Activated CD8-positive, alpha-beta memory T cell treated with anti-CD3 and anti-CD28 coated beads for 1 hour (primary cell): Measurements from ENCODE around the gene NSF.
"Not testable (repeated sequence)": the region's sequence is repeated elsewhere in the genome, so short reads cannot be mapped to it uniquely, and the experiment has no call there.

Experiments
- DNase-seq, 2 donors: peaks; one replicate each; pipeline ENCODE4 v3.0.0-alpha.2; 2020; ENCODE audit warnings: low read depth in 1 of 2; ENCODE audit errors: extremely low read depth in 1 of 2

NSF gene

DNA sequence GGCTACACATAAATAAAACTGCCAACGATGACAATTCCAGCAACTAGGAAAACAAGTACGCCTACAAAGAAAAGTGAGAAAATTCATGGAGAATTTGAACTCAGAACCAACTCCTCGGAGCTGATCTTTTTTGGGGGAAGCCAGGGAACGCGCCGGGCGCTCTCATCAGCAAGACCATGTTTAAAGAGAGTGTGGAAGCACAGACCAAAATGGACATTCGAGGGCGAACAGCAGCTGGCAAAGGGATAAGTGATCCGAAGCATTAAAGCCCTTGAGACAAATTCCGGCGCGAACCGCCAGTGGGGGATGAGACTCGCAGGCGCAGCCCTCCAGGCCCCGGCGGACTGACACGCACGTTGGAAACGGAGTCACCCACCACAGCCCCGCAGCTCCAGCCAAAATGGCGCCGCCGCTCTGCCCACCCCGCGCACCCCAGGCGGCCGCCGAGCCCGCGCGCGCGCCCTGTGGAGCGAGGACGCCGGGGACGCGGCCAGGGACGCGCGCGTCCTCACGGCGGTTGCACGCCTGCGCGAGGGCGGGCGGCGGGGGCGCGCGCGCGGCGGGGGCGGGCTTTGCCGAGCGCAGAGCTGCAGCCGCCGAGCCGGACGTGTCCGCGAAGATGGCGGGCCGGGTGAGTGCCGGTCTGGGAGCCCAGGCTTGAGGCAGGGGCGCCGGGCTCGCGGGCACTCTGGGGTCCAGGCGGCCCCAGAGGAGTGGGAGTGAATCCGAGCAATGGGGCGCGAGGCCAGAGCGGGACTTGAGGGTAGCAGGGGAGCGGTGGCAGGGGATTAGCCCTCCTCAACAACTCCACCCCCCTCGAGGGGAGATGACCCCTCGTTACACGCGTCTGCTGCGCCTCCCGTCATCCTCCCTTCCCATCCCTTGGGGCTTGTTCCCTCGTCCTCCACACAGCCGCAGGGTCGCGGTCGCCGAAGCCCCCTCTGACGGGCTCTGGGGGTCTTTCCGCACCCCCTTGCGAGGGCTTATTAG lies at the start of gene NSF:
NSF (plus strand) TSS at position 513 of the 990 bp plus-strand sequence; CDS start at position 620, 107 bp downstream.
- not testable (repeated sequence) for DNase-seq

DNA sequence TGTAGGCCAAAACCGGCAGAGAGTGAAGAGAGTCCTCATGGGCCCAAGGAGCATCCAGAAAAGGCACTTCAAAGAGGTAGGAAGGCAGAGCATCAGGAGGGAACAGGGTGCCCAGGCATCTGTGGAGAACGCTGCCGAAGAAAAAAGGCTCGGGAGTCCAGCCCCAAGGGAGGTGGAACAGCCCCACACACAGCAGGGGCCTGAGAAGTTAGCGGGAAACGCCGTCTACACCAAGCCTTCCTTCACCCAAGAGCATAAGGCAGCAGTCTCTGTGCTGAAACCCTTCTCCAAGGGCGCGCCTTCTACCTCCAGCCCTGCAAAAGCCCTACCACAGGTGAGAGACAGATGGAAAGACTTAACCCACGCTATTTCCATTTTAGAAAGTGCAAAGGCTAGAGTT lies 41.9 kb upstream of the NSF start:
- not testable (repeated sequence) for DNase-seq

DNA sequence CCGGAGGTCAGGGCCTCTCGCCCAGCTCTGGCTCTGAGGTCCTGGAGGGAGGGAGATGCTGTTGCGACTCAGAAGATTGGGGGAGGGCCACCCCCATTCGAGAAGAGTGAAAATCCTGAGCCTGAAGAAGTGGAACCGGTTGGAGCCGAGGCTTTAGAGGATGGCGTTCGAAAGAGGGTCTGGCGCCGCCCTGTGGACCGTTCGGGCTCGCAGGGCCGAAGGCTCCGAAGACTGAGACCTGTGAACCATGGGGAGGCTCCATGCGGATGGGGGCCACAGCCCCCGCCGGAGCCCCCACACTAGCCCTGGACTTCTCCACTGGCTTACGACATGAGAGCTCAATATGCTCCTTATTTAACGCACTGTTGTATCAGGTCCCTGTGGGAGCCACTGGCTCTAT lies 31.3 kb upstream of the NSF start:
- not testable (repeated sequence) for DNase-seq

DNA sequence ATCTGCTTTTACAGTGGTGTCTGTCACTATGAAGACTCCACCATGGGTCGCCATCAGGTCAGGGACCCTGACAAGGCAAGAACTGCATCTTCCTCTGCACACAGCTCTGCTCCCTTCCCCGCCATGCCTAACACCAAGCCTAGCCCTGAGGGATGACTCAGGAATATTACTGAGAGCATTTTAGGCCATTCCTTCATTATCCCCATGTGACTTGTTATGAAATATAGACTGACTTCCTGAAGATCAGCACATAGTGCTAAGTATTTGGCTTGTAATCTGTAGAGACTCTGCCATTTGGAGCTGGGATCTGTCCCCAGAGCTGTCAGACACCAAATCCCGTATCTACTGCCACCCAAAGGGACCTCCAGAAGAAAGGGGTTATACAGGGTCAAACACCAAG lies 30.4 kb upstream of the NSF start:
- DNase-seq, result not testable (repeated sequence)

DNA sequence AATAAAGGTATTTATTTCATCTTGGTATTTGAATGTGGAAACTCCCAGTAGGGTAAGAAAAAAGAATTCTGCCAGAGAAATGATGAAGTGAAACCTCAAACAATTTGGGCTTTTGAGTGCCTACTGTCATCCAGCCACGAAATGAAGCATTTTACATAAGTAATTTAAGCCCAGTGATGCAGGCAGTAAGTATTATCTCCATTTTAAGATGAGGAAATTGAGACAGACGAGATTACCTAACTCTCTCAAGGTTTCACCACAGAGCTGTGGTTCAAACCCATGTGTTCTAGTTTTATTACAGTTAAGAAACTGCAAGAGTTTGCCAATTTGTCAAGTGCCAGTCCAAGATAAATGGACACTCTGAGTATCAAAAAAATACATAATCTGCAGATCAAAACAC lies 24.2 kb upstream of the NSF start:
- DNase-seq, result not testable (repeated sequence)

DNA sequence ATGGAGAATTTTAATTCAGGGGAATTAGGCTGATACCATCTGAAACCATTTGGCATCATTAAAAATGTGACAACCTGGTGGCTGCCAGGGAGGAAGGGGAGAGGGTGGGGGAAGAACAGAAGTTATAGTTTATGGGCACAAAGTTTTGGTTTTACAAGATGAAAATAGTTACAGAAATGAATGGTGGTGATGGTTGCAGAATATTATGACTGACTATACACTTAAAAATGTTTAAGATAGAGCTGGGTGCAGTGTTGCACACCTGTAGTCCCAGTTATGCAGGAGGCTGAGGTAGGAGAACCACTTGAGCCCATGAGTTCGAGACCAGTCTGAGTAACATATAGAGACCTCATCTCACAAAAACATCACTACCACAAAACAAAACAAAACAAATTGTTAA lies 23.5 kb upstream of the NSF start:
- DNase-seq, result not testable (repeated sequence)

DNA sequence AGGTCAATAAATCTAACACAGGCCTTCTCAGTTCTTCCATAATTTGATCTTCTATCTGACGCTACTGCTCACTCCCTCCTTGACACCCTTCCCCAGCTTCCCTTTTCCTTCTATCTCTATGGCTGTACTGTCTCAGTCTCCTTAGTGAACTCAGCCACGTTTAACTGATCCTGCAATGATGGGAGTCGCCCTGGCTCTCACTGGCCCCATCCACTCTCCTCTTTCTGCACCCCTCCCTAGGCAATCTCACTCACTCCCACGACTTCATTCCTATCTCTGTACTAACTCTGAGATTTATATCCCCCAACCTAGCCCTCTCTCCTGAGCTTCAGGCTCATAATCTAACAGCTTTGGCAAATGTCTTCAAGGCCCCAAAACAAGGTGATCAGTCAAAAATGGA lies 18.7 kb upstream of the NSF start:
- DNase-seq, result not testable (repeated sequence)

DNA sequence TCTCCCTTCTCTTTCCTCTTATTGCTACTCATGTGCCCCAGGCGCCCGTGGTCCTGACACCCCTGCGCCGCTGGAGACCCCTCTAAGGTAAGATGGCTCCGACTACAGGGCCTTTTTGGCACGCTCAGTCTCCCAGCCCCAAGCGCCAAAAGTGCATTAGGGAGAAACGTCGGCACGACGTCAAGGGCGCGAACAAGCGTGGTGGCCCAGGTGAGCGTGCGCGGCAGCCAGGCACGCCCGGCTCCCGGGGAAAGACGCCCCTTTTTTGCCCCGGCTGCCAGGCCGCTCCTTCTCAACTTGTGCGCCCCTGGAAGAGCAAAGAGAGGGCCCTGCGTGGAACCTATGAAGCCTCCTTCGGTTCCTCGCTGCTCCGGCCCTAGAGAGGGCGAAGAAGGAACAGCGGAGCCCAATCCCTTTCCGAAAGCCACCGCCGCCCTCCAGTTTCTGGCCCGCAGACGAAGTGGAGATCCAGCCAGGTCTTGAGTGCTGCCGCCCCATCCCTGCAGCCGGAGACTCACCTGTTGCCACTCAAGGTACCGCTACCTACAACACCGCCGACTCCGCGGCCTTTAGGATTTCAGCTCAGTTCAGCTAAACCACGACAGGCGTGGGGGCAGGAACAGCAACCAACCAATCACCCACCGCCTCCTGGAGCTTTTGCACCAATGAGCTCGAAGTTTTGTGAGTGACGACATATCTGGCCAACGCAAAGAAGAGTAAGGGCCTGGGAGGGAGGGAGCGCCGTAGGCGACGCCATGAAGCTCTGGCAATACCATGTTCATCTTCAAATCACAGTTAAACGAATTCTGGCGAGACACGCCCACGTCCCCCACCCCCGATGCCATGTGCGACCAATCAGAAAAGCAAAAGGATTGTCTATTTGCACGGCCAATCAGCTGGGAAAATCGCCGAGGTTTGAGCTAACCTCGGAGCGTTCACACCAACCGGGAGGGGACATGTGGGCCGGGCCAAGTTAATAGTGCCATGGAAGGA lies 11.1 kb upstream of the NSF start, which contains the start of gene ARL17A:
ARL17A (minus strand) TSS at position 609 of the 993 bp plus-strand sequence. CDS start 3,369 bp downstream, outside the sequence.
- DNase-seq, result peak; percentile 29 to 51

DNA sequence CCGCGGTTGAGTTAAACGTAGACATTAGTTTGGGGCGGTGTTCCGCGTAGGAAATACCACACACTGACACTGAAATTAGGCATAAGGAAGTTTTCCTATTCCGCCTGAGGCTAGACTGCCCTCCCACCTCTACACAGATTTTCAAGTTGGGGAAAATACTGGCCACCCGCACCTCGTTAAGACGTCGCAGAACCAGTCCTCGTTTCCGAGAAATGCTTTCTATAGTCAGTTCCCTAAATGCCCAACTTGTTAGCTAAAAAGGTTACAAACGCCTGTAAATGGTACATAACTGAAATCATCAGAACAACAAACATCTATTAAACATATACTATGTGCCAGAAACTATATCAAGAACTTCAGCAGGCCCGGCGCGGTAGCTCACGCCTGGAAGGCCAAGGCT lies 10.4 kb upstream of the NSF start:
- DNase-seq, result not testable (repeated sequence)

DNA sequence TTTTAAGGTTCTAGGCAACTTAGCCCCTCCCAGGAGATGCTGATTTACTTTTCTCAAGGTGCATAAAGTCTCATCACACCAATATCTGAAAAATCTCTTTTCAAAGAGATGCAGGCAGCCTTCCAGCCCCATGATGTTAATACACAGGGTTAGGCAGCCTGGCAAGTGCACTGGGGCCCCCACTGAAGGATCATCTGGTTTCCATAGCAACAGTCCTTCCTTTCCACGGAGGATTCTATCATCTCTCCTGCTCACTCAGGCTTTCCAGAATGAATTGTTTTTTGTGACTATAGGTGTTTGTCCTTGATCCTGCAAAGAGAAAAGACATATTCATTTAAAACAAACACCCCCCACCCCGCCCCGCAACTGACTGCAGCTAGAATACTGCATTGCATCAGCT lies 5.0 kb upstream of the NSF start:
- DNase-seq, result not testable (repeated sequence)

DNA sequence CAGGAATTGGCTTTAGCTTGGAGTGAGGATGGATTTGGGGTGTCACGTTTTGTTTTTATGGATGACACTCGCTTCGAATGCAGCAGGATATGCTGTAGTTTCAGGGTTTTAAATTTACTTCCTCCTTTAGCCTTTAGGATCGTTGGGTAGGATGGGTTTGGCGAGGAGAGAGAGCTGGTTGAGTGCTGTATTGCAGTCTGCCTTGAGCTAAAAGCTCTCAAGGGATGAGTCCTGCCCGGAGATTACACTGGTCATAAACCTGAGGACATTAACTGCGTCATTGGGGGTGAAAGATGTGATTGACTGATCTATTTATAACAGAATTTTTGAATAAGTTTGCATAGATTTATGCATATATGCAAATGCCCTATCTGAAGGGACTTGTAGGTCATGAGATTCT lies 863 bp downstream of the NSF start:
- not testable (repeated sequence) for DNase-seq

DNA sequence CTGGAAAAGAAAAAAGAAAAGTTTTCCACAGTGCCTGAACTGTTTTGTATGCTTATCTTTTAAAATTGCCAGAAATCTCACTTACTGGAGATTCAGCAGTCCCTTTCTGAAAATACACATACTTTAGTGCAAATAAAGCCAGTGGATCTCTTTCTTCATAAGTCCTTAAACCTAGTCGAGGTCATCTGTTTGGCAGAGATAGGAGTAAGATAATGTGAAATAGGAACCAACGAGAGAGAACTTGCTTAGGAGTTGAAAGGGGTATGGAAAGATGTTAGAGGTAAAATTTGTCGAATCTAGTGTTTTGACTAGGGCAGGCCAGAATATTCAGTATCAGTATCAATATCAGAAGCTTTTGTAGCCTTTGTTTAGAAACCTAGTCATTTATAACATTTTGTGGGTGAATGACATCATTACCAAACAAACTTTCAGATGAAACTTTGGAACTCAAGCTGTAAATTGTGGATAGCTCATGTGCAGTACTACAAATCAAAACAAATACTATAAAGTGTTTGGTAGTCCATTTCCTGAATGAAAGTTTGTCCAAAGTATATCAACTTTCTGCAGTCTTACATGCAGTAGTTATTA lies 8.0 kb downstream of the NSF start:
- DNase-seq, result not testable (repeated sequence)

DNA sequence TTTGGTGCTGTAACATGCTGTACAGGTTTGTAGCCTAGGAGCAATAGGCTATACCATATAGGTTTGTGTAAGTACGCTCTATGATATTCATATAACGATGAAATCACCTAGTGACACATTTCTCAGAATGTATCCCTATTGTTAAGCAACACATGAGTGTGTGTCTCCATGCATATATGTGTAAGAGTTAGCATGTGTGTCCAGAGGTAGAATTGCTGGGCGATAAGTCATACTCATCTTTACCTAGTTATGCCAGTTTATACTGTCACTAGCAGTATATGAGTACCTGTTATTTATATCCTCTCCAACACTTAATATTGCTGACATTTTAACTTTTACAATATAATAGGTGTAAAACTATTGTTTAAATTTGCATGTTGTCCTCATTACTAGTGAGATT lies 10.3 kb downstream of the NSF start:
- DNase-seq, result not testable (repeated sequence)

DNA sequence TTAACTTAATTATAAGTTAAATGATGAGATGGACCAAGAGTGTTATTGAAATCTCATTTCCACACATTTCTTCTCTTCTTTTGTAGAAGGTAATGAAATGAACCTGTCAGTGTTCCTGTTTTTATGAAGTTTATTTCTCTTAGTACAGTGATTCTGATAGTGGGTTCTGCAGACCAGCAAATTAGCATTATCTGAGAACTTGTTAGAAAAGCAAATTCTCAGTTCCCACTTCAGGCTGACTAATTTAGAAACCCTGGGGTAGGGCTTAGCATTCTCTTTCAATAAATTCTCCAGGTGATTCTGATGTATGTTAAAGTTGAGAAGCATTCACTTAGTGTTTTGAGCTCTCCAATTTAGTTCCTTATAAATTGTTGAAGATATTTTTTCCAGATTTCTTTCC lies 12.7 kb downstream of the NSF start:
- not testable (repeated sequence) for DNase-seq

DNA sequence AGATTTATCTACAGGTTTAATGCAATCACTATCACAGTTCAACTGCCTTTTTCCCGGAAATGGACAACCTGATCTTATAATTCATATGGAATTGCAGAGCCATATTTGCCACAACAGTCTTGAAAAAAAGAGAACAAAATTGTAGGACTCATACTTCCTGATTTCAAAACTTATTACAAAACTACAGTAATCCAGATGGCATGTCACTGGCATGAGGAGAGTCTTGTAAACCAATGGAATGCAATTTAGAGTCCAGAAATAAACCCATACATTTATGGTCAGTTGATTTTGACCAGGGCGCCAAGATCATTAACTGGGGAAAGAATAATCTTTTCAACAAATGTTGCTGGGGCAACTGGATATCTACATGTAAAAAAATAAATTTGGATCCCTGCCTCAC lies 20.8 kb downstream of the NSF start:
- DNase-seq, result not testable (repeated sequence)

DNA sequence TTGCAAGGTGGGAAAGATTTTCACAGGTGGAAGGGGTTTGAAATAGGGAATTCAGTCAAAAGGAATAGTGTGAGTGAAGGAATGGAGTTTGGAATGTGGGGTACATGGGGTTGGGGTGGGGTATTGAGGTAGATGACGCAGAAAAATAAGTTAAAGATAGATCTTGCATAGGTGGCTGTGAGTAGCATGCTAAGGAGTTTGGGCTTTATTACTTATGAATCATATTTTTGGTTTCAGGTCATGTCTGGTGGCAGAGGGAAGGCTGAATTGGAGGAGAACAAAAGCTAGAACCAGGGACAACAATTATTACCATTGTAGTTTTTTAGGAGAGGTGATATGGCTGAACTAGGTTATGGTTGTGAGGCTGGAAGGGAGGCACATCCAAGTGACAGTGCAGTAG lies 23.4 kb downstream of the NSF start:
- DNase-seq, result not testable (repeated sequence)

DNA sequence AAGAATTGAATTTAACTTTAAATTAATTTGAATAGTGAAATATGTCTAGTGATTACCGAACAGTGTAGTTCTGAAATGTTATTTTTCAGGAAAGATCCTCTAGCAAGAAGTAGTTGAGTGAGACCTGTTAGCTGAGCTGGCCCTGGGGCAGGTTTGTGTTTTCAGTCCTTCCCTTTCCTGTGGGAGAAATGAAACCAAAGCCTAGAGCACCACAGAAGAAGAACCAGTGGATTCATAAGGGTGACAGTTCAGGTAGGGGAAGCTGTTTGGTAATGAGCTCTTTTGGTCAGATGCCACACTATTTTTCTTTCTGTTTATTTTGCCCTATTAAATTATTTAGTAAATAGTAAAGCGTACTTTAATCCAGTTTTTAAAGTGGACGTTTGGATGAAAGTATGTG lies 26.7 kb downstream of the NSF start:
- DNase-seq, result not testable (repeated sequence)

DNA sequence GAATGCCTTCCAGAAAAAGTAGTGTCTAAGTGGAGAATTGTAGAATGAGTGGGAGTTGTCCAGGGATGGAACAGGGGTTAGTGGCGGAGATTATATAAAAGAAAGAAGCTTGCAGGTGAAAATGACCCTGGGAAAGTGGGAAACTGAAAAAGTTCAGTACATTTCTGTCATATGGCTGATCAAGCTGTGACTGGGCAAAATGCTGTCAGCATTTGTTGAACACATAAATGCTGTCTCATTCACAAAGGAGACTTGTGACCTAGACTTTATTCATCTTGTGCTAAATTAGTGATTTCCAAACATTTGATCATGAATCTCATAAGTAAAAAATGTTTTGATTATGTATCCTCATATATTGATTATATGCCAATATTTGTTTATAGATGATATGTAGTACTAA lies 28.5 kb downstream of the NSF start:
- not testable (repeated sequence) for DNase-seq

DNA sequence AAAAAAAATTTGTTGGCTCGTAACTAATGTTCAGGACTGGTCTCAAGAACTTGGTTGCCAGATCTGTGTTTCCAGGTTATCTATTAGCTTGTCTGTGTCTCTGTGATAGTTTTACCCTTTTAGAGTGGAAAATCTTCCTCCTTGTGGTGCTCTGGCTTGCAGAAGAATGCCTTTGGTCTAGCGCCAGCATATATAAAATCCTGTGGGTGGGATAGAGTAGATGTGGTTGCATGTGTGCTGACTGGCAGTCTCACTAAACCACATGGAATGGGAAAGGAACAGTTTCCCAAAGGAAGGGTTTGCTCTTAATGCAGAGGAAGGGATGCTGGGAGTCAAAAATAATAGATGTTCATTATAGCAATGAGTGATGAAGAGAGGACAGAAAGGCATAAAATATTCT lies 33.3 kb downstream of the NSF start:
- not testable (repeated sequence) for DNase-seq

DNA sequence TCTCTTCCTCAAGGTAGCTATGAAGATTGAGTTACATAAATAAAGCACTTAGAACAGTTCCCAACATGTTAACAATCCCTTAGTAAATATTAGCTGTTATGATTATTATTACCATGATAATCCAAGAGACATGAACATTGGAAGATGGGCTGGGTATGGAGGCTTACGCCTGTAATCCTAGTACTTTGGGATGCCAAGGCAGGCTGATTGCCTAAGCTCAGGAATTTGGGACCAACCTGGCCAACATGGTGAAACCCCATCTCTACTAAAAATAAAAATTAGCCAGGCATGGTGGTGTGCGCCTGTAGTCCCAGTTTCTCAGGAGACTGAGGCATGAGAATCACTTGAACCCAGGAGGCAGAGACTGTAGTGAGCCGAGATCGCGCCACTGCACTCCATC lies 34.3 kb downstream of the NSF start:
- not testable (repeated sequence) for DNase-seq

DNA sequence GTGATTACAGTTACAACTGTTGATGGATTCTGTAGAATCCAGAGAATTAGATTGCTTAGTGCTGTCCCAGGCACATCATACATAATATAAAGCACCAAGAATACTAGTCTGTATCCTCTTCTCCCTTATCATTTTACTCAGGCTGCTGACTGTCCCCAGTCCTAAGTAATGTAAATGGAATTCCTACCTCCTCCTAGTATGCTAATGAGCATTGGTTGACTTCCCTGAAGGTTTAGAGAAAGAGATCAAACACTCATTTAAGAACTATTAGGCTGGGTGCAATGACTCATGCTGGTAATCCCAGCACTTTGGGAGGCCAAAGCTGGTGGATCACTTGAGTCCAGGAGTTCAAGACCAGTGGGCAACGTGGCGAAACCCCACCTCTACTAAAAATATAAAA lies 37.0 kb downstream of the NSF start:
- not testable (repeated sequence) for DNase-seq
